Endodermal cell (in vitro differentiated cells): ENCODE measurements around the gene SNX22. TPM values are rescaled to one million over a fixed set of nuclear protein-coding genes. Genes with fewer than 3 reads are reported as not detected.

Experiments
- DNase-seq: peaks from one replicate; pipeline ENCODE4 v3.0.0-alpha.2; 2017
- H3K27ac ChIP-seq: 2 replicates; pipeline ENCODE4 v1.5.1; 2013; ENCODE audit warnings: mild to moderate bottlenecking, low read depth, low read length, moderate library complexity
- H3K27me3 ChIP-seq: 2 replicates; pipeline ENCODE4 v1.6.1; 2013; ENCODE audit warnings: mild to moderate bottlenecking, low read length, moderate library complexity; ENCODE audit not compliant: insufficient read depth, control insufficient read depth, poor library complexity, severe bottlenecking
- H3K36me3 ChIP-seq: 2 replicates; pipeline ENCODE4 v1.7.0; 2013; ENCODE audit warnings: mild to moderate bottlenecking, low read length, moderate library complexity; ENCODE audit not compliant: control insufficient read depth, insufficient read depth
- H3K4me1 ChIP-seq: one replicate; pipeline ENCODE4 v1.7.0; 2013; ENCODE audit warnings: low read length; ENCODE audit not compliant: control insufficient read depth, insufficient read depth
- H3K4me3 ChIP-seq: 2 replicates; pipeline ENCODE4 v1.5.1; 2013; ENCODE audit warnings: mild to moderate bottlenecking, low read length, moderate library complexity
- H3K9ac ChIP-seq: 2 replicates; pipeline ENCODE4 v1.6.1; 2013; ENCODE audit warnings: mild to moderate bottlenecking, low read length, moderate library complexity; ENCODE audit not compliant: poor library complexity, severe bottlenecking; ENCODE audit errors: extremely low read depth
- H3K9me3 ChIP-seq: 2 replicates; pipeline ENCODE4 v1.6.1; 2013; ENCODE audit warnings: mild to moderate bottlenecking, low read length, moderate library complexity; ENCODE audit not compliant: control insufficient read depth
- H3K27ac Mint-ChIP-seq: 2 replicates; pipeline ENCODE4 v1.8.0; 2020; ENCODE audit warnings: mixed read lengths
- H3K27me3 Mint-ChIP-seq: 2 replicates; pipeline ENCODE4 v1.8.0; 2021; ENCODE audit warnings: mild to moderate bottlenecking, mixed read lengths; ENCODE audit not compliant: insufficient read depth
- H3K36me3 Mint-ChIP-seq: 2 replicates; pipeline ENCODE4 v1.8.0; 2020; ENCODE audit warnings: low read depth, mixed read lengths
- H3K4me1 Mint-ChIP-seq: 2 replicates; pipeline ENCODE4 v1.8.0; 2020; ENCODE audit warnings: mixed read lengths
- H3K4me3 Mint-ChIP-seq: 2 replicates; pipeline ENCODE4 v1.8.0; 2020; ENCODE audit warnings: mild to moderate bottlenecking, moderate library complexity, mixed read lengths
- H3K9me3 Mint-ChIP-seq: 2 replicates; pipeline ENCODE4 v1.8.0; 2020; ENCODE audit warnings: mild to moderate bottlenecking, mixed read lengths
- WGBS, 2 experiments: methylation state at CpG; one replicate each; pipeline versions ENCODE4 v1.1.5 to v1.1.7; 2013; ENCODE audit warnings: missing lambda C conversion rate in 2 of 2, mixed read lengths in 1 of 2; ENCODE audit not compliant: insufficient coverage in 1 of 2, insufficient read length in 1 of 2; 5-methylcytosine and 5-hydroxymethylcytosine counted together
- total RNA-seq, 2 donors: library from RNA; stranded (reverse); fragmentation: NEBNext Ultra II Directional in 1 of 2; extraction: Animal tissue kit (Norgen Biotek cat#: 25700) in 1 of 2; gene quantifications; 2 replicates in 1 of 2; 3 replicates in 1 of 2; pipeline ENCODE4 v1.2.1, GENCODE V29; 2021
- TF ChIP-seq, protein P1 (sequence below): fragments of 200-600 bp; sonication (generic); conservative IDR thresholded peaks from 2 replicates; pipeline ENCODE4 v1.5.0; 2021; ENCODE audit warnings: antibody characterized with exemption, mild to moderate bottlenecking

SNX22 gene
- total RNA-seq, 2 donors from 2014 or later: 1.6 to 2.6 TPM

DNA sequence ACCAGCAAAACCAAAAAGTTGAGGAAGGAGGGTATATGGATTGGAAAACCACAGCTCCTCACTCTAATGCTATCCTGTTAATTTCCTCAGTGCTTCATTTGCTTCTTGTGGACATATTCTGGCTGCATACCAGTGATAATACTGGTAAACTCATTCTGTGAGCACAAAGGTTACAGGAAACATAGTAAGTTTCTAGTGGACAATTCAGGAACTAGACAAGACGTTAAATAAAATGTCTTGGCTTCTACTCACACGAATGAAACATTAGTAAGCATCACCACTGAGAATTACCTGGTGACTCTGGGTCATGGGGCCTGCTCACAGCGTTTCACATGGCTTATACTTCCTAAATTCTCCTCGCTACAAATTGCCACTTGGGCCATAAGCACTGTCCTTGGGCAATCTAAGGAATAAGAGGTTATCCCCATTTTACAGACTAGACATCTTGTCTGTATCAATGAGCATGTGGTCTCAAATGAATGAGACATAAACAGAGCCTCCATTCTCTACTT lies 31.4 kb downstream of the SNX22 start:
- H3K27ac Mint-ChIP-seq: no peak overlapping the region
- no peaks in the 10 kb centered on the region for H3K9me3 ChIP-seq
- TF ChIP-seq, protein P1, sequence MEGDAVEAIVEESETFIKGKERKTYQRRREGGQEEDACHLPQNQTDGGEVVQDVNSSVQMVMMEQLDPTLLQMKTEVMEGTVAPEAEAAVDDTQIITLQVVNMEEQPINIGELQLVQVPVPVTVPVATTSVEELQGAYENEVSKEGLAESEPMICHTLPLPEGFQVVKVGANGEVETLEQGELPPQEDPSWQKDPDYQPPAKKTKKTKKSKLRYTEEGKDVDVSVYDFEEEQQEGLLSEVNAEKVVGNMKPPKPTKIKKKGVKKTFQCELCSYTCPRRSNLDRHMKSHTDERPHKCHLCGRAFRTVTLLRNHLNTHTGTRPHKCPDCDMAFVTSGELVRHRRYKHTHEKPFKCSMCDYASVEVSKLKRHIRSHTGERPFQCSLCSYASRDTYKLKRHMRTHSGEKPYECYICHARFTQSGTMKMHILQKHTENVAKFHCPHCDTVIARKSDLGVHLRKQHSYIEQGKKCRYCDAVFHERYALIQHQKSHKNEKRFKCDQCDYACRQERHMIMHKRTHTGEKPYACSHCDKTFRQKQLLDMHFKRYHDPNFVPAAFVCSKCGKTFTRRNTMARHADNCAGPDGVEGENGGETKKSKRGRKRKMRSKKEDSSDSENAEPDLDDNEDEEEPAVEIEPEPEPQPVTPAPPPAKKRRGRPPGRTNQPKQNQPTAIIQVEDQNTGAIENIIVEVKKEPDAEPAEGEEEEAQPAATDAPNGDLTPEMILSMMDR: no peak
- no peak overlapping the region for H3K27ac ChIP-seq
- no peak overlapping the region for H3K9ac ChIP-seq
- H3K9me3 Mint-ChIP-seq: no peaks in the 10 kb centered on the region
- H3K27me3 Mint-ChIP-seq: no peaks in the 10 kb centered on the region
- H3K36me3 Mint-ChIP-seq: peaks cover 46% of the 10 kb centered on the region
- peaks cover 41% of the 10 kb centered on the region for H3K36me3 ChIP-seq
- peaks cover 2% of the 10 kb centered on the region for H3K4me1 Mint-ChIP-seq
- no peaks in the 10 kb centered on the region for H3K4me1 ChIP-seq
- no peaks in the 10 kb centered on the region for H3K27me3 ChIP-seq
- DNase-seq: no peak
- H3K4me3 ChIP-seq: no peak overlapping the region
- WGBS, 2 experiments: 94 to 98% methylated on average over 4 of the region's 4 CpGs
- H3K4me3 Mint-ChIP-seq: no peak overlapping the region

DNA sequence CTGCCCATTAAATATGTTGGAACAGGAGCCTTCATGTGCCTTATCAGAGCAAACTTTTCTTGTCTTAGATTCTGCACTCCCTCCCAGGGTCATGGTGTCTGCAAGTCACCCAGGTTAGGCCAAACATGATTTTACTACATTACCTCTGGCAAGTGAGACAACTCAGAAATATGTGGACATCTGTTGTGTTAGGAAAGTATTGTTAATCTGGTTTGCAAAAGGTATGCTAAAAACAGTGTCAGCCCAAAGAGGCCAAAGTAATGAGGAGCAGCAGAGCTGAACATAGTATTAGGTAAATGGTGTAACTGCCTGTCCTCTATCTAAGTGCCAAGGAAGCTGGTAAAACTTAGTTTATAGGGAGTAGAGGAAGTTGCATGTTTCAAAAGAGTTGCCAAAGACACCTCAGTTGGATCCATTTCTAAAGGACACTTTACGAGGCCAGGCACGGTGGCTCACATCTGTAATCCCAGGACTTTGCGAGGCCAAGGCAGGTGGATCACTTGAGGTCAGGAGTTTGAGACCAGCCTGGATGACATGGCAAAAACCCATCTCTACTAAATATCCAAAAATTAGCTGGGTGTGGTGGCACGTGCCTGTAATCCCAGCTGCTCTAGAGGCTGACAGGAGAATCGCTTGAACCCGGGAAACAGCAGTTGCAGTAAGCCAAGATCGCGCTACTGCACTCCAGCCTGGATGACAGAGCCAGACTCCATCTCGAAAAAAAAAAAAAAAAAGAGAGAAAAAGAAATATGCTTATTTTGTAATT lies 33.8 kb downstream of the SNX22 start:
- peaks cover 35% of the 10 kb centered on the region for H3K36me3 ChIP-seq
- Mint-ChIP-seq H3K27ac (no peak overlapping the region), H3K27me3 (no peaks in the 10 kb centered on the region), H3K9me3 (no peaks in the 10 kb centered on the region), H3K4me3 (no peak overlapping the region), H3K4me1 (peaks cover 2% of the 10 kb centered on the region), H3K36me3 (peaks cover 46% of the 10 kb centered on the region)
- H3K9ac ChIP-seq: no peak overlapping the region
- H3K4me1 ChIP-seq: no peaks in the 10 kb centered on the region
- no peak for DNase-seq
- H3K4me3 ChIP-seq: no peak overlapping the region
- no peaks in the 10 kb centered on the region for H3K9me3 ChIP-seq
- no peaks in the 10 kb centered on the region for H3K27me3 ChIP-seq
- TF ChIP-seq, protein P1: no peak
- H3K27ac ChIP-seq: no peak overlapping the region
- 85 to 97% methylated on average over 5 to 8 of the region's 9 CpGs for WGBS, 2 experiments

DNA sequence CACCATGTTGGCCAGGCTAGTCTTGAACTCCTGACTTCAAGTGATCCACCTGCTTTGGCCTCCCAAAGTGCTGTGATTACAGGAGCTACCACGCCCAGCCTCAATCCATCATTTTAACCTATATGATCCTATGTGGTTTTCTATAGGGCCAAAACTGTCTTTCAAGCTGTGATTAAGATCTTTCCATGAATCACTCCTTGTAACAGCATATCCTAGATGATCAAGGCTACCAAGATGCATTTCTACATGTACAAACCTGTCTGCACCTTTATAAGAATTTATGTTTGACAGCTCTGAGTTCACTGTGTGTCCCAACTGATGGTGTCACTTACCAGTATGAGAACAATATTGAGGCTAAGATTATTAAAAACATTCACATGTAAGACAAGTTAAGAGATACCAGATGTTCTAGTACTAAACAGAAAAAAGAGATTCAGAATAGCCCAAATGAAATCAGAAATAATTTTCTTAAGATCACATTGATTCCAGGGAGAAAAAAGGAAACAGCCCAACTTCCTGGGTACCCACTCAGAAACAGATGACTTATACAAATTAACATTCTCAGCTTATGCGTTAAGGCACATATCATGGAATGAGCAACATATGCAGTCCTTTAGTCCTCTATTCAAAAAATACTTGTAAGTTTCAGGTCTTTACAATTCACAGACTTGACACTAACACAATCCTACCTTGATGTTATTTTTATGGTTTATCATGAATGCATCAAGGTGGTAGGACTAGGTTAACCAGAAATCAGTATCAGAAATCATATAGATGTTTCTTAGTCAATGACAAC lies 36.1 kb downstream of the SNX22 start:
- H3K4me1 ChIP-seq: peaks cover 7% of the 10 kb centered on the region
- H3K27ac Mint-ChIP-seq: no peak overlapping the region

More for the DNA sequence above, 36.1 kb downstream of the SNX22 start:
- H3K4me3 ChIP-seq: no peak overlapping the region
- H3K4me1 Mint-ChIP-seq: no peaks in the 10 kb centered on the region
- peaks cover 49% of the 10 kb centered on the region for H3K36me3 Mint-ChIP-seq
- no peaks in the 10 kb centered on the region for H3K27me3 Mint-ChIP-seq
- H3K27ac ChIP-seq: no peak overlapping the region
- H3K9me3 ChIP-seq: no peaks in the 10 kb centered on the region
- H3K27me3 ChIP-seq: no peaks in the 10 kb centered on the region
- H3K36me3 ChIP-seq: peaks cover 30% of the 10 kb centered on the region
- DNase-seq: no peak
- TF ChIP-seq, protein P1: no peak
- no peak overlapping the region for H3K4me3 Mint-ChIP-seq
- H3K9me3 Mint-ChIP-seq: no peaks in the 10 kb centered on the region
- 93 to 94% methylated on average over 2 of the region's 2 CpGs for WGBS, 2 experiments
- no peak overlapping the region for H3K9ac ChIP-seq
